ENCODE results near the gene TK2.

Gene TK2

GRCh38 chr16:66490774-66491715 lies 58.9 kb downstream of the TK2 start:
- Histone ChIP-seq H3K79me1 (ENCODE audit: low read length) (no peaks in the 10 kb centered on the region), H2BK120ac (ENCODE audit: low read depth, low read length) (no peak overlapping the region), H3K27ac (ENCODE audit: low read depth, low read length) (no peak overlapping the region), H3K4me3 (ENCODE audit: low read length) (no peak overlapping the region), H4K8ac (ENCODE audit: low read depth, low read length) (no peak overlapping the region), H3K36me3 (ENCODE audit: control insufficient read depth, insufficient read depth, low read length) (no peaks in the 10 kb centered on the region), H2BK5ac (ENCODE audit: low read length) (no peak overlapping the region), H3K23ac (ENCODE audit: low read length) (no peak overlapping the region), H3K18ac (ENCODE audit: low read length) (no peak overlapping the region), H3K27me3 (ENCODE audit: insufficient read depth, low read length, poor library complexity) (no peaks in the 10 kb centered on the region), H3K4me2 (ENCODE audit: low read length) (no peak overlapping the region), H2AK5ac (ENCODE audit: low read length) (no peak overlapping the region), H2BK15ac (replicated peaks; ENCODE audit: low read depth) (no peak overlapping the region), H3K79me2 (ENCODE audit: control insufficient read depth, insufficient read depth, low read length) (no peaks in the 10 kb centered on the region), H3K4me1 (ENCODE audit: control insufficient read depth, low read depth, low read length) (no peaks in the 10 kb centered on the region), H3K9ac (ENCODE audit: low read length) (no peak overlapping the region), H4K5ac (ENCODE audit: low read length) (no peak overlapping the region), H3K4ac (ENCODE audit: low read depth, low read length) (no peak overlapping the region), H3K56ac (ENCODE audit: low read length) (no peak overlapping the region)
- no peak for DNase-seq
- no CpG with 5 or more reads among the region's 8 CpGs for WGBS (ENCODE audit: extremely low coverage, insufficient coverage, low lambda C conversion rate)

- no peak overlapping the region for H3K18ac ChIP-seq (ENCODE audit: low read length)
- H3K36me3 ChIP-seq (ENCODE audit: control insufficient read depth, insufficient read depth, low read length) = no peaks in the 10 kb centered on the region
- H2AK5ac ChIP-seq (ENCODE audit: low read length) = no peak overlapping the region
- no peak overlapping the region for H3K27ac ChIP-seq (ENCODE audit: low read depth, low read length)
- H3K4me2 ChIP-seq (ENCODE audit: low read length) = no peak overlapping the region
- WGBS (ENCODE audit: extremely low coverage, insufficient coverage, low lambda C conversion rate) = no CpG with 5 or more reads among the region's 5 CpGs
- H4K5ac ChIP-seq (ENCODE audit: low read length) = no peak overlapping the region
- H3K27me3 ChIP-seq (ENCODE audit: insufficient read depth, low read length, poor library complexity) = no peaks in the 10 kb centered on the region
- DNase-seq = no peak
- H3K56ac ChIP-seq (ENCODE audit: low read length) = no peak overlapping the region
- no peaks in the 10 kb centered on the region for H3K4me1 ChIP-seq (ENCODE audit: control insufficient read depth, low read depth, low read length)
- no peak overlapping the region for H2BK5ac ChIP-seq (ENCODE audit: low read length)
- no peak overlapping the region for H2BK120ac ChIP-seq (ENCODE audit: low read depth, low read length)
- H3K9ac ChIP-seq (ENCODE audit: low read length) = no peak overlapping the region
- H2BK15ac ChIP-seq (replicated peaks; ENCODE audit: low read depth) = no peak overlapping the region
- no peak overlapping the region for H3K4ac ChIP-seq (ENCODE audit: low read depth, low read length)
- no peaks in the 10 kb centered on the region for H3K79me1 ChIP-seq (ENCODE audit: low read length)
- H3K79me2 ChIP-seq (ENCODE audit: control insufficient read depth, insufficient read depth, low read length) = no peaks in the 10 kb centered on the region
- H3K23ac ChIP-seq (ENCODE audit: low read length) = no peak overlapping the region
- H4K8ac ChIP-seq (ENCODE audit: low read depth, low read length) = no peak overlapping the region
- H3K4me3 ChIP-seq (ENCODE audit: low read length) = no peak overlapping the region
Measured at GRCh38 chr16:66489818-66490217, 60.1 kb downstream of the TK2 start.

GRCh38 chr16:66489385-66489784 lies 60.5 kb downstream of the TK2 start:
- no peak overlapping the region for H2BK15ac ChIP-seq (replicated peaks; ENCODE audit: low read depth)
- no peak overlapping the region for H2AK5ac ChIP-seq (ENCODE audit: low read length)
- no peak overlapping the region for H3K9ac ChIP-seq (ENCODE audit: low read length)
- no peak for DNase-seq
- no peak overlapping the region for H4K8ac ChIP-seq (ENCODE audit: low read depth, low read length)
- no peaks in the 10 kb centered on the region for H3K4me1 ChIP-seq (ENCODE audit: control insufficient read depth, low read depth, low read length)
- no peaks in the 10 kb centered on the region for H3K36me3 ChIP-seq (ENCODE audit: control insufficient read depth, insufficient read depth, low read length)
- no peak overlapping the region for H2BK120ac ChIP-seq (ENCODE audit: low read depth, low read length)
- no peak overlapping the region for H4K5ac ChIP-seq (ENCODE audit: low read length)
- H3K79me1 ChIP-seq (ENCODE audit: low read length) = no peaks in the 10 kb centered on the region
- WGBS (ENCODE audit: extremely low coverage, insufficient coverage, low lambda C conversion rate) = no CpG with 5 or more reads among the region's 2 CpGs
- no peaks in the 10 kb centered on the region for H3K27me3 ChIP-seq (ENCODE audit: insufficient read depth, low read length, poor library complexity)
- H2BK5ac ChIP-seq (ENCODE audit: low read length) = no peak overlapping the region
- H3K4me2 ChIP-seq (ENCODE audit: low read length) = no peak overlapping the region
- no peaks in the 10 kb centered on the region for H3K79me2 ChIP-seq (ENCODE audit: control insufficient read depth, insufficient read depth, low read length)
- no peak overlapping the region for H3K27ac ChIP-seq (ENCODE audit: low read depth, low read length)
- no peak overlapping the region for H3K18ac ChIP-seq (ENCODE audit: low read length)
- no peak overlapping the region for H3K23ac ChIP-seq (ENCODE audit: low read length)
- no peak overlapping the region for H3K4ac ChIP-seq (ENCODE audit: low read depth, low read length)
- no peak overlapping the region for H3K56ac ChIP-seq (ENCODE audit: low read length)
- no peak overlapping the region for H3K4me3 ChIP-seq (ENCODE audit: low read length)

GRCh38 chr16:66488505-66488904 lies 61.4 kb downstream of the TK2 start:
- no peak overlapping the region for H3K56ac ChIP-seq (ENCODE audit: low read length)

GRCh38 chr16:66487580-66488275 lies 62.2 kb downstream of the TK2 start:
- Histone ChIP-seq H2AK5ac (ENCODE audit: low read length) (no peak overlapping the region), H3K4me2 (ENCODE audit: low read length) (no peak overlapping the region), H2BK5ac (ENCODE audit: low read length) (no peak overlapping the region), H2BK120ac (ENCODE audit: low read depth, low read length) (no peak overlapping the region), H3K27me3 (ENCODE audit: insufficient read depth, low read length, poor library complexity) (no peaks in the 10 kb centered on the region), H3K56ac (ENCODE audit: low read length) (no peak overlapping the region), H3K36me3 (ENCODE audit: control insufficient read depth, insufficient read depth, low read length) (no peaks in the 10 kb centered on the region), H3K79me1 (ENCODE audit: low read length) (no peaks in the 10 kb centered on the region), H3K27ac (ENCODE audit: low read depth, low read length) (no peak overlapping the region), H3K4me1 (ENCODE audit: control insufficient read depth, low read depth, low read length) (no peaks in the 10 kb centered on the region), H4K8ac (ENCODE audit: low read depth, low read length) (no peak overlapping the region), H3K23ac (ENCODE audit: low read length) (no peak overlapping the region), H3K4me3 (ENCODE audit: low read length) (no peak overlapping the region), H3K18ac (ENCODE audit: low read length) (no peak overlapping the region), H3K79me2 (ENCODE audit: control insufficient read depth, insufficient read depth, low read length) (no peaks in the 10 kb centered on the region), H3K9ac (ENCODE audit: low read length) (no peak overlapping the region), H2BK15ac (replicated peaks; ENCODE audit: low read depth) (no peak overlapping the region), H3K4ac (ENCODE audit: low read depth, low read length) (no peak overlapping the region), H4K5ac (ENCODE audit: low read length) (no peak overlapping the region)
- DNase-seq = no peak
- no CpG with 5 or more reads among the region's 5 CpGs for WGBS (ENCODE audit: extremely low coverage, insufficient coverage, low lambda C conversion rate)

More at GRCh38 chr16:66488505-66488904, 61.4 kb downstream of the TK2 start:
- no peaks in the 10 kb centered on the region for H3K27me3 ChIP-seq (ENCODE audit: insufficient read depth, low read length, poor library complexity)
- no peak overlapping the region for H4K5ac ChIP-seq (ENCODE audit: low read length)
- no peak overlapping the region for H3K9ac ChIP-seq (ENCODE audit: low read length)
- H4K8ac ChIP-seq (ENCODE audit: low read depth, low read length) = no peak overlapping the region
- no peaks in the 10 kb centered on the region for H3K36me3 ChIP-seq (ENCODE audit: control insufficient read depth, insufficient read depth, low read length)
- no peaks in the 10 kb centered on the region for H3K79me1 ChIP-seq (ENCODE audit: low read length)
- no CpG with 5 or more reads among the region's 1 CpG for WGBS (ENCODE audit: extremely low coverage, insufficient coverage, low lambda C conversion rate)
- DNase-seq = no peak
- no peak overlapping the region for H2BK5ac ChIP-seq (ENCODE audit: low read length)
- no peaks in the 10 kb centered on the region for H3K79me2 ChIP-seq (ENCODE audit: control insufficient read depth, insufficient read depth, low read length)
- H3K23ac ChIP-seq (ENCODE audit: low read length) = no peak overlapping the region
- H2BK120ac ChIP-seq (ENCODE audit: low read depth, low read length) = no peak overlapping the region
- no peak overlapping the region for H2BK15ac ChIP-seq (replicated peaks; ENCODE audit: low read depth)
- no peak overlapping the region for H3K18ac ChIP-seq (ENCODE audit: low read length)
- H2AK5ac ChIP-seq (ENCODE audit: low read length) = no peak overlapping the region
- H3K4me2 ChIP-seq (ENCODE audit: low read length) = no peak overlapping the region
- no peak overlapping the region for H3K4ac ChIP-seq (ENCODE audit: low read depth, low read length)
- H3K4me1 ChIP-seq (ENCODE audit: control insufficient read depth, low read depth, low read length) = no peaks in the 10 kb centered on the region
- H3K27ac ChIP-seq (ENCODE audit: low read depth, low read length) = no peak overlapping the region
- H3K4me3 ChIP-seq (ENCODE audit: low read length) = no peak overlapping the region
